Astrocyte (in vitro differentiated cells and primary cell): ENCODE measurements around the gene LRG1.

Experiments
- EZH2 ChIP-seq: IDR thresholded peaks from 2 replicates; pipeline ENCODE4 v1.6.1; 2012; ENCODE audit warnings: mild to moderate bottlenecking, low read length, inconsistent platforms; ENCODE audit not compliant: insufficient read depth
- TF ChIP-seq, protein P1 (sequence below): IDR thresholded peaks from 2 replicates; pipeline ENCODE4 v1.5.1; 2011; ENCODE audit warnings: low read depth, mild to moderate bottlenecking, inconsistent platforms, low read length, moderate library complexity; ENCODE audit not compliant: insufficient read depth

DNA sequence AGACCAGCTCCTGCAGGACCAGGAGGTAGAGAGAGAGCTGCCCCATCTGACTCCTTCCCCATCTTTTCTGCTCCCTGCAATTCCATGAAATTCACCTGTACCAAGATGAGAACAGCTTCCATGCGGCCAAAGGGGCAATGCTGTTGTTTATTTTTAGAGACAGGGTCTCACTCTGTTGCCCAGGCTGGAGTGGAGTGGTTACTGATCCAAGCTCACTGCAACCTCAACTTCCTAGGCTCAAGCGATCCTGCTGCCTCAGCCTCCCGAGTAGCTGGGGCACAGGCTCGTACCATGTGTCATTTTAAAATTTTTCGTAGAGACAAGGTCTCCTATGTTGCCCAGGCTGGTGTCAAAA, 18.0 kb downstream of the LRG1 start:
- TF ChIP-seq, protein P1, sequence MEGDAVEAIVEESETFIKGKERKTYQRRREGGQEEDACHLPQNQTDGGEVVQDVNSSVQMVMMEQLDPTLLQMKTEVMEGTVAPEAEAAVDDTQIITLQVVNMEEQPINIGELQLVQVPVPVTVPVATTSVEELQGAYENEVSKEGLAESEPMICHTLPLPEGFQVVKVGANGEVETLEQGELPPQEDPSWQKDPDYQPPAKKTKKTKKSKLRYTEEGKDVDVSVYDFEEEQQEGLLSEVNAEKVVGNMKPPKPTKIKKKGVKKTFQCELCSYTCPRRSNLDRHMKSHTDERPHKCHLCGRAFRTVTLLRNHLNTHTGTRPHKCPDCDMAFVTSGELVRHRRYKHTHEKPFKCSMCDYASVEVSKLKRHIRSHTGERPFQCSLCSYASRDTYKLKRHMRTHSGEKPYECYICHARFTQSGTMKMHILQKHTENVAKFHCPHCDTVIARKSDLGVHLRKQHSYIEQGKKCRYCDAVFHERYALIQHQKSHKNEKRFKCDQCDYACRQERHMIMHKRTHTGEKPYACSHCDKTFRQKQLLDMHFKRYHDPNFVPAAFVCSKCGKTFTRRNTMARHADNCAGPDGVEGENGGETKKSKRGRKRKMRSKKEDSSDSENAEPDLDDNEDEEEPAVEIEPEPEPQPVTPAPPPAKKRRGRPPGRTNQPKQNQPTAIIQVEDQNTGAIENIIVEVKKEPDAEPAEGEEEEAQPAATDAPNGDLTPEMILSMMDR = no peak
- no peak for TF ChIP-seq EZH2
